Lung (tissue), 12 donors: ENCODE measurements around the gene OGA. TPM values are rescaled to one million over a fixed set of nuclear protein-coding genes. Genes with fewer than 3 reads are reported as not detected.

Experiments used
- ATAC-seq: fragments of 200-7000 bp; cut with Tn5 transposase; one replicate; pipeline ENCODE4 v1.9.1; 2020; ENCODE audit warnings: moderate number of reproducible peaks; ENCODE audit not compliant: insufficient read depth, low FRiP score
- DNase-seq, 3 donors: peaks; one replicate each; pipeline ENCODE4 v3.0.0-alpha.2; 2013 to 2017
- H3K27ac ChIP-seq, 2 donors: one replicate each; pipeline ENCODE4 v1.5.1; 2013; ENCODE audit warnings: mild to moderate bottlenecking in 2 of 2, moderate library complexity in 2 of 2, control low read depth in 1 of 2, inconsistent platforms in 1 of 2, low read depth in 1 of 2, low read length in 1 of 2
- H3K27me3 ChIP-seq, 3 donors: one replicate each; pipeline ENCODE4 v1.5.1; 2013; ENCODE audit warnings: low read length in 2 of 3; ENCODE audit not compliant: control insufficient read depth in 3 of 3, insufficient read depth in 3 of 3
- H3K36me3 ChIP-seq, 4 donors: one replicate each; pipeline ENCODE4 v1.5.1; 2013; ENCODE audit warnings: low read length in 4 of 4, mild to moderate bottlenecking in 1 of 4, moderate library complexity in 1 of 4; ENCODE audit not compliant: control insufficient read depth in 4 of 4, insufficient read depth in 4 of 4
- H3K4me1 ChIP-seq, 5 donors: one replicate each; pipeline ENCODE4 v1.5.1; 2013; ENCODE audit warnings: low read length in 5 of 5, mild to moderate bottlenecking in 2 of 5, moderate library complexity in 1 of 5; ENCODE audit not compliant: control insufficient read depth in 5 of 5, insufficient read depth in 5 of 5
- H3K4me3 ChIP-seq: one replicate; pipeline ENCODE4 v1.5.1; 2013; ENCODE audit warnings: mild to moderate bottlenecking, control low read depth, moderate library complexity
- H3K9ac ChIP-seq, 2 donors: one replicate each; pipeline ENCODE4 v1.5.1; 2013; ENCODE audit warnings: low read length in 2 of 2, control low read depth in 1 of 2; ENCODE audit not compliant: insufficient read depth in 1 of 2
- H3K9me3 ChIP-seq, 4 donors: one replicate each; pipeline ENCODE4 v1.5.1; 2013; ENCODE audit warnings: low read length in 3 of 4, mild to moderate bottlenecking in 1 of 4, moderate library complexity in 1 of 4; ENCODE audit not compliant: control insufficient read depth in 4 of 4, insufficient read depth in 3 of 4
- CTCF ChIP-seq: IDR thresholded peaks from 2 replicates; pipeline ENCODE4 v1.5.1; 2012; ENCODE audit warnings: mild to moderate bottlenecking; ENCODE audit errors: control extremely low read depth, extremely low read depth
- WGBS, 2 donors: extraction: QIAGEN DNeasy Blood & Tissue Kit; methylation state at CpG; one replicate each; pipeline ENCODE4 v1.1.7; 2013; 5-methylcytosine and 5-hydroxymethylcytosine counted together
- polyA plus RNA-seq, 2 donors: library from polyadenylated mRNA; stranded (reverse); fragments of 200-250 nt; gene quantifications; one replicate each; pipeline ENCODE4 v1.2.1, GENCODE V29; 2013
- total RNA-seq, 2 donors: library from RNA; depleted of rRNA in 1 of 2; stranded (reverse); fragments of >200 nt in 1 of 2; gene quantifications; one replicate each; pipeline ENCODE4 v1.2.1, GENCODE V29; 2014 to 2021
- donor health status: control.
- donor health status: control.
- donor health status: Bipolar disorder and iron deficiency.
- donor health status: healthy.
- donor health status: DM: yes; HTN: yes; CAD: no.

The OGA gene
- total and polyA plus RNA-seq, 4 donors = 45.7 to 362 (median 69.7) TPM

GRCh38 chr10:101826852-101827434 is 8.7 kb upstream of the OGA start:
- H3K27me3 ChIP-seq = no peaks in the 10 kb centered on the region
- no peak overlapping the region for H3K9ac ChIP-seq
- H3K4me1 ChIP-seq = peaks cover 0 to 26% (median 10%) of the 10 kb centered on the region in 5 donors
- no peak overlapping the region for H3K4me3 ChIP-seq
- H3K9me3 ChIP-seq = no peaks in the 10 kb centered on the region
- H3K27ac ChIP-seq = no peak overlapping the region
- ATAC-seq (no peak), DNase-seq (no peak)
- 96% methylated on average over 5 of the region's 5 CpGs for WGBS, 2 donors
- peaks cover 0 to 2% (median 1%) of the 10 kb centered on the region in 4 donors for H3K36me3 ChIP-seq
- no peak for TF ChIP-seq CTCF

GRCh38 chr10:101824736-101825135 is 6.5 kb upstream of the OGA start:
- Histone ChIP-seq H3K27me3 (no peaks in the 10 kb centered on the region), H3K9ac (no peak overlapping the region), H3K27ac (no peak overlapping the region), H3K4me3 (no peak overlapping the region), H3K4me1 (peaks cover 0 to 6% (median 0%) of the 10 kb centered on the region in 5 donors), H3K9me3 (no peaks in the 10 kb centered on the region), H3K36me3 (peaks cover 0 to 2% (median 1%) of the 10 kb centered on the region in 4 donors)
- no peak for TF ChIP-seq CTCF
- ATAC-seq = no peak
- DNase-seq = no peak
- WGBS, 2 donors = 66 to 99% methylated on average over 2 of the region's 2 CpGs

GRCh38 chr10:101818872-101819633 is 809 bp upstream of the OGA start:
- DNase-seq (no peak), ATAC-seq (no peak)
- H3K9me3 ChIP-seq = no peaks in the 10 kb centered on the region
- no peaks in the 10 kb centered on the region for H3K27me3 ChIP-seq
- 25 to 26% methylated on average over 14 of the region's 14 CpGs for WGBS, 2 donors
- H3K9ac ChIP-seq = peak overlapping the region; percentile 70 to 89
- peaks cover 0 to 10% (median 0%) of the 10 kb centered on the region in 4 donors for H3K36me3 ChIP-seq
- H3K27ac ChIP-seq = peak overlapping the region; percentile 67 to 79
- H3K4me3 ChIP-seq = peak overlapping the region; percentile 29
- TF ChIP-seq CTCF = no peak
- peaks cover 0 to 25% (median 7%) of the 10 kb centered on the region in 5 donors for H3K4me1 ChIP-seq
